ENCODE results near the gene DIO1. TPM values are rescaled to one million over a fixed set of nuclear protein-coding genes. Genes with fewer than 3 reads are reported as not detected.

Gene DIO1
- total RNA-seq, 1 donor from 2014 or later: not detected

DNA sequence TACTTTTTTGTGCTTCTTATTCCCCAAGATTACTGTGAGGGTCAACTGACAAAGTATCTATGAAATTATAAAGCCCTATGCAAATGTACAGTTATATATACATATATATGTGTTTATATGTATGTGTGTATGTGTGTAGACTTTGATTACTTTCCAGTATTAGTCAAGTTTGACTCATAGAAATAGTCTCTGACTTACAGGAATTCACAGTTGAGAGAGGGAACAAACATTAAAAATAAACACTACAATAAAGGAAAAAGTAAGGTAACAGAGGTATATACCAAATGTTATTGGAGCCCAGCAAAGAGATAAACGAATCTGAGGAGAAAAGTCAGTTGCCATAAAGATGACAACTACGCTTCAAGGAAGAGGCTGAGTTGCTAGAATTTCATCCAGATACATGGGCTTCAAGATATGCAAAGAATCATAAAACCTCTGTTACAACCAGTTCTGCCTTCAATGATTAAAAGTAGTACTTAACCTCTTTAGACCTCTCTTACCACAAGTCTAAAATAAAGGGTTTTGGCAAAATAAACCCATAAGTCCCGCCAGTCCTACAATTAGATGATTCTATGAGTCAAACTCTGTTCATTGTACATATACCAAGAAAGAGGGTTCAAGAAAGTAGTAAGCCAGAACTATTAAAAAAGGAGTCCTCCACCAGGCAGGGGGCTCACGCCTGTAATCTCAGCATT is 44.3 kb downstream of the DIO1 start:
- ChIA-PET POLR2A (no interaction called here), CTCF (no interaction called here)
- H3K27ac Mint-ChIP-seq: no peak overlapping the region
- H3K9me3 Mint-ChIP-seq: no peaks in the 10 kb centered on the region
- no peaks in the 10 kb centered on the region for H3K27me3 Mint-ChIP-seq
- DNase-seq (no peak), ATAC-seq (ENCODE audit: low read depth) (no peak)
- H3K4me1 Mint-ChIP-seq: peaks cover 10% of the 10 kb centered on the region
- peaks cover 40% of the 10 kb centered on the region for H3K36me3 Mint-ChIP-seq (ENCODE audit: low read depth)
- intact Hi-C loops (cut with micrococcal nuclease): no loop called here
- TF ChIP-seq CTCF (IDR thresholded peaks at IDR 0.05): no peak
- no peak overlapping the region for H3K4me3 Mint-ChIP-seq

GRCh38 chr1:53942127-53942957 is 48.4 kb downstream of the DIO1 start:
- Mint-ChIP-seq H3K4me3 (no peak overlapping the region), H3K4me1 (peaks cover 38% of the 10 kb centered on the region), H3K27ac (no peak overlapping the region), H3K27me3 (no peaks in the 10 kb centered on the region), H3K9me3 (no peaks in the 10 kb centered on the region), H3K36me3 (ENCODE audit: low read depth) (peaks cover 25% of the 10 kb centered on the region)
- DNase-seq (no peak), ATAC-seq (ENCODE audit: low read depth) (no peak)
- POLR2A ChIA-PET: no interaction called here
- CTCF ChIA-PET: interaction anchor here (1.6 kb wide), 1 partner anchor 82 kb away, joined by 6 read pairs; no protein-coding TSS in a partner anchor
- intact Hi-C loops (cut with micrococcal nuclease): no loop called here
- no peak for TF ChIP-seq CTCF (IDR thresholded peaks at IDR 0.05)

GRCh38 chr1:53943090-53943489 is 49.1 kb downstream of the DIO1 start:
- Mint-ChIP-seq H3K4me3 (no peak overlapping the region), H3K27me3 (no peaks in the 10 kb centered on the region), H3K4me1 (peaks cover 39% of the 10 kb centered on the region), H3K27ac (no peak overlapping the region), H3K9me3 (no peaks in the 10 kb centered on the region), H3K36me3 (ENCODE audit: low read depth) (peaks cover 18% of the 10 kb centered on the region)
- intact Hi-C loops (cut with micrococcal nuclease): no loop called here
- TF ChIP-seq CTCF (IDR thresholded peaks at IDR 0.05): no peak
- POLR2A ChIA-PET: interaction anchor here (1.6 kb wide), 1 partner anchor 54 kb away, joined by 5 read pairs; the partner anchor contains the start of gene YIPF1
- ATAC-seq (ENCODE audit: low read depth): no peak
- CTCF ChIA-PET: no interaction called here
- DNase-seq: no peak

- ChIA-PET POLR2A (interaction anchor here (1.6 kb wide), 1 partner anchor 54 kb away, joined by 5 read pairs; the partner anchor contains the start of gene YIPF1), CTCF (no interaction called here)
- no peak overlapping the region for H3K27ac Mint-ChIP-seq
- no peaks in the 10 kb centered on the region for H3K9me3 Mint-ChIP-seq
- H3K4me1 Mint-ChIP-seq: peaks cover 39% of the 10 kb centered on the region
- ATAC-seq (ENCODE audit: low read depth): no peak
- peaks cover 13% of the 10 kb centered on the region for H3K36me3 Mint-ChIP-seq (ENCODE audit: low read depth)
- intact Hi-C loops (cut with micrococcal nuclease): loop anchor here (2.0 kb wide), 1 partner anchor 463 kb away; the partner anchor contains the start of gene SSBP3
- TF ChIP-seq CTCF (IDR thresholded peaks at IDR 0.05): no peak
- no peaks in the 10 kb centered on the region for H3K27me3 Mint-ChIP-seq
- H3K4me3 Mint-ChIP-seq: no peak overlapping the region
- no peak for DNase-seq
Measured at GRCh38 chr1:53943490-53944043, 49.6 kb downstream of the DIO1 start.
